IPS DF 19.7 (cell line): ENCODE results near the gene NFIB.

ENCODE experiments used
- DNase-seq: peaks from one replicate; pipeline ENCODE4 v3.0.0-alpha.2; 2013; ENCODE audit warnings: low read depth, low spot score

The NFIB gene

DNA sequence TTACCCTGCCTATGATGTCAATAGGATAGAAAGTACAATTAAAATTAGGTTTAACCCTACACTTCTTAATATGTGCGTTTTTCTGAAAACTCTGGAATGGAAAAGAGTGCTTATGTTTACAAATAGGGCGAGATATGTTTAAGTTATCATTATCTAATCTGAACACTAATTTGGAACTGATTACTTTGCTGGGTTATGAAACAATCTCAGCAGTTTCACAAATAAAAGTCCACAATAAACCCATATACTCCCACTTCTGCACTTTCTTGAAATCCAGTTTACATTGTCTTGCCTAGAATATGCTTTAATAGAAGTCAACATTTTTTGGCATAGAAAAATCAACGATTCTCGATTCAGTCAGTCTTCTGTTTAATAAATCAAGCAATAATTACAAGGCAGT, 236.3 kb downstream of the NFIB start:
- DNase-seq, result no peak

GRCh38 chr9:14075218-14075617, 238.7 kb downstream of the NFIB start:
- no peak for DNase-seq

DNA sequence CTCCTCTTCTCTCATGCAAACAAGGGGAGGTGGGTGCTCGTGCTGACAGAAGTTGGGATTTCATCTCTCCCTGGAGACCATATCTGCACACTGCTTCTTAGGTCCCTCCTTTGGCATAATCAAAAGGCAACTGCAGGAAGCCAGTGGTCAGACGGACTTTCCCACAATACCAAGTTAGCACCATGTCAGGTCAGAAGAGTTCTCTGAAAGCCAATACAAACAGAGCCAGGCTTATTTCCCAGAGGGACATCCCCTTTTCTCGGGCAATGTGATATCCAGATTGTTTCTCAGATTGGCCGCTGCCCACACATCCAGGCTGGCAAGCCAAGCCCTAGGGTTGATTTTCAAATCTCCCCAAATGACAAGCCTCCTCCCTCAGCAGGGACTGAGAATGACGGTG, 241.1 kb downstream of the NFIB start:
- no peak for DNase-seq

GRCh38 chr9:14071484-14071883, 242.5 kb downstream of the NFIB start:
- no peak for DNase-seq

DNA sequence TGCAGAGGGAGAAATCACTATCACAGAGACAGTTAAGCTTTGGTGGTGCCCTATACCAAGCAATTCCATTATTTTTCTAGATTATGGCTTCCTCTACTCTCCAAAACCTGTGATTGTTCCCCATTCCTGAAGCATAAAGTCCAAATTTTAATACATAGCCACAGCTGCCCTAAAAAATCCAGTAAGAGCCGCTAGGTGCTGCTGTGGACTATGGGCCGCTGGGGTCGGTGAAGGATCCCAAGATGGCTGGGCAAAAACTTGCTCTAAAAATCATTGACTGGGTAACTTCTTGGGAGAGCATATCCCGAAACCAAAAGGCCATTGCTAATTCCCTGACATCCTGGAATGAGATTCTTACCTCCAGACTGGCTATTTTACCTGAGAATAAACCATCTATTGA, 245.3 kb downstream of the NFIB start:
- DNase-seq, result no peak

DNA sequence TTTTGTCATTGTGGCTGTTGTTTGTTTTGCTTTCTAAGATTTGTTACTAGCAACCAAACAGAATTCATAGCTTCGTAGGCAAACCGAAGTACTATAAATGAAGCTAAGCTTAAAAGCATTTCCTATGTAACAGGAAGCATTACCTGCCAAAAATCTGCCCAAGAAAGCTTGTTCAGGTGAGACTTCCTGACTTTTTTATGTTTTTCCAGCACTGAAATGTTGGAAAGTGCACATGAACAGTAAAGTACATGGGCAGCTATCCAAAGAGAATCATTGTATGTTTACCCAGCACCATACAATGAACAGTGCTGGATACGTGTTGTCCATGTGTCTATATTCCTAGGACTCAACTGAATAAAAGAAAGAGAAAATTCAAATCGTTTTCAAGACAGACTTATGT, 247.1 kb downstream of the NFIB start:
- DNase-seq, result no peak

GRCh38 chr9:14066032-14066431, 247.9 kb downstream of the NFIB start:
- DNase-seq, result no peak

GRCh38 chr9:14064940-14065339, 249.0 kb downstream of the NFIB start:
- DNase-seq, result no peak

- DNase-seq, result no peak
These were observed 250.2 kb downstream of the NFIB start for GRCh38 chr9:14063756-14064155.

- no peak for DNase-seq
These were observed 251.2 kb downstream of the NFIB start for GRCh38 chr9:14062586-14063221.

DNA sequence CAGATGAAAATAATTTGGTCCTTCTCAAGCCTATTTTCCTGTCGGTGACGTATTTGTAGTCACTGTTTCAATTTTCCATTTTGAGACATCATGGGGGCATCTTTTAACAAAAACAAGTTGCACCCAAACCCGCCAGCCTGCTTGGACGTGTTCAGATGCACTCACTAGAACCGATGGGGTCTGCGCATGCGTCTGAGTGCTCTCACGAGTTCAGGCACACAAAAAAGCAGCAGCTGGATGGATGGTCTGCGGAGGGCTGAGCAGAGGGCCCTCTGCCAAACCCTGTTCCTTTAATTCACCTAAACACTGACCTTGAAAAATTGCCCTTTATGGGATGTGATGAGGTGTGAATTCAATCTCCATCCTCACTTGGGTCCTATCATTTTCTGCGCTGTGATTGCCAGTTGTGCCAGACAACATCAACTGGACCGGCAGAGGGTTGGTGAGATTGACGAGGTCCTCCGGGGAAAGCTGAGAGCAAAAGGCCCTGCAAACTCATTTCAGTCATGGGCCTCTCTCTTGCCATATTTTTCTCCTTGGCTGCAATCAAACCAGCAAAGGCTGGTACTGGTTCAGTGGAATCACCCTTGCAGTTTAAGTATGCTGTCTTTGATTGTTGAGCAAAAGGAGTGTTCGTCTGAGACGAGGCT, 251.9 kb downstream of the NFIB start:
- DNase-seq, result no peak

DNA sequence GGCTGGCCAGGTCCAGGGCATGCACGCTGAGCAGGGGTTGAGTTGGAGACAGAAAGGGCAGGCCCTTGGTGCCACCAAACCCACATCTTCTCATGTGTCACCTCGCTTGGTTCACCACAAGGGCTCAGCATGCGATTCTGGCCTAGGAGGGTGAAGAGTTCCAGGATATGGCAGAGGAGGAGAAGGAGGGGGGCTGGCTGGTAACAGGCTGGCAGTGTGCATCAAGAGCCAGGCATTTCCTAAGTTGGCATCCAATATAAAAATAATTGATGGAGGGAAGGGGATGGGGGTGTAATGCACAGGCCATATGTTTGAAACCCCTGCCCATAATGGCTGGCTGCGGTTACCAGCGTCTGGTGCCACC, 255.6 kb downstream of the NFIB start:
- DNase-seq, result no peak

DNA sequence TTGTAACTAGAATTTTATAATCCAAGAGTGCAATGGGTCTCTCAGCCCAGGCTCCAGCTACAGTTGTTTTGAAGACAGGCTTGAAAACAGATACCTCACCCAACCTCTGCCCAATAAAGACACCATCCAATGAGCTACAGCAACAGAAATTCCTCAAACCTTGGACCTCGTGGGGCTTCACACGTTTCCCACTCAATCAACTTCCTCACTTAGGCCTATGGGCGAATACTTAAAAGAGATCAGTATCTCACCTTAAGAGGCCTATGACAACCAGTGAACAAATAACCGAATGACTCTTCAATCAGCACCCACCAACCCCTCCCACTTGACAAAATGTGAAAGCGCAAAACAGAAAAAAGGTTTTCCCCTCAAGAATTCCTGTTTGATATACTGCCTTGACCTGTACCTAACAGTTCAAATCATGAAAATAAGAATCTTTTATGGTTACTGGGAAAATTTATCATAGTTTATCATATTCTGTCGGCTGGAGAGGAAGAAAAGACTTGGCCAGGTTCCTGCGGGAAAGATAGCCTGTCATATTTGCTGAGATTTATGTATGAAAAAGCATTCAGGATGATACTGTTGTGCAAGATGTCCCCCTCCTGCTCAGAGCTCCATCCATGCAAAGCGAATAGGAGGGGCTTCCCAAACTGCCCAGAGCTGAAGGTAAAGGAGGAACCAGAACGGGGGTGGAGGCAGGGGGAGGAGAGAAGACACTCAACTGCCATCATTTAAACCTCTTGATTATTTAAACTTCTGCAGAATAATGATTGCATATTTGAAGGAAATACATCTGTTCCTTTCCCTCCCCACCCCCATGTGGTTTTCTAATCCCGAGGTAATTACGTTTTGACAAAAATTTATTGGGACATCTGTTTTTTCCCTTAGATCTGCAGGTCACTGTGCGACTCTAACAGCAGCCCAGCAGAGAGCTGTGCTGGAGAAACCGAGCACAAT, 256.3 kb downstream of the NFIB start:
- no peak for DNase-seq

DNA sequence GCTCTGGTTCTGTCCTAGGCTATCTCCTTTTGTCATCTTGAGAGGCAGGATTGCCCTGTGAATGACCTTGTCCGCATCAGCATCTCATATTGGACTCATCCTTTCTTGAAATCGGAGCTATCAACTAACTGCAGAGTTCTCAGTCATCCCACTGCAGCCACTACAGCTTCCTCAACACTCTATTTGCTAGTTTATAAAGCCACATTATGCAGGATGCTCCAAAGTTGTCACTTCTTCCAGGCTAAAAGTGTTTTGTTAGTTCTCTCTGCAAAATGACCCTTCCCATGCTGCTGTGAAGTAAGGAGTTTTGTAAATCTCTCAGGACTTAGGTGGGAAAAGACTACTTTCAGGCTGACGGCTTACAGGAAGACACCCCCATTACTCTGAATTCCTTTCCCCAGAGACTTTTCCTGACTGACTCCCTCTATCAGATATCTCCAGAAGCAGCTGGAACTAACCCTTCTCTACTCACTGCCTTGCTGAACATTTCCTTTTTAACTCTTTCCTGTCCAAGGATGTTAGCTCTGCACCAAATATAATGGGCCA, 257.6 kb downstream of the NFIB start:
- DNase-seq, result no peak

DNA sequence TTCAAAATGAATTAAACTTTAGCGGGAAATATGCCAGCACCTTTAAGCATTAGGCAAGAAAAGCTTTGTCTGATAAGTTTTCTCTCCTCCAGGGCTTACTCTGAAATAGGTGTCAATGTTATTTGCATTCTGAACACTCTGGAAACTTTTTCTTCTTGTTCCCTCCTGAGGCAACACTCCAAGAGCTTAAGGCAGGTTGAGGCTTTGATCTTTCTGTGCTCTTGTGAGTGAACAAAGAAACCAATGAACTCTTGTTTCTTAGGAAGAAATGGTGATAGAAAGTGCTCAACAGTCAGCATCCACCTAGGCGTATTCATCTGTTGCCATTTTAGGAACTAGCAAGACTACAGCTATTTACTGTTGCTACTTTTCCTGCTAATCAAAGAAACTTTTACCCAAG, 259.8 kb downstream of the NFIB start:
- no peak for DNase-seq

DNA sequence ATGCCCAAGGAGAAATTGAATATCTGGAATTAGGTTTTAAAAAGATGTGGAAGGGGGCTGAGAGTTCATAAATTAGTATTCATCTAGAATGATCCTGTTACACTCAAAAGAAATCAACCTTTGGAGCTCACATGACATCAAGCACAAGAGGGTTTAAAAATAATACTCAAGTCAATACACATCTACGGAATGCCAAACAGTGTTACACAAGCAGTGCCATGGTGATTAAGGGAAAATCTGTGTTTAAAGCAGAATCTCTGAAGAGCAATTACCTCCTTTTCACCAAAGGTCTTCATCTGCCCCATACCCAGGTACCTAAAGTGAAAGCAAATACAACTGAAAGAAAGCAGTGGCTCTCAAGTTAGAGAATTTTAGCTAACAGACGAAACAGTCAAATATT, 261.6 kb downstream of the NFIB start:
- DNase-seq, result no peak

DNA sequence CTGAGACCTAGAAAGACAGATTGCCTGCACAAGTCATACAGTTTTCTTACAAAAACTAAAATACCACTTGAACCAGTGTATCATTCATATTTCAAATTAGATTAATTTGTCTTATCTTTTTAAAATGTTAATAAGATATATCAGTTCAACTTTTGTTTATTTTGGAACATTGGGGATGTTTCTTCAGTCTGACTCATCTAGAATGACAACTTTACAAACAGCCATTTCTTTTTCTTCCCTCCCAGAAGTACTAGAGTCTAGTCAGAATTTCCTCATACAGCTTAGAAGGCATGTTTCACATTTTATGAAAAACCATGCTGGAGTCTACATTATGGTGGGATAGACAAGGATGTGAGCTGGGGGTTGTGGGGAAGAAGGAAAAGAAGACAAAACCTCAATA, 262.5 kb downstream of the NFIB start:
- no peak for DNase-seq

GRCh38 chr9:14043483-14043882, 270.5 kb downstream of the NFIB start:
- DNase-seq, result no peak

DNA sequence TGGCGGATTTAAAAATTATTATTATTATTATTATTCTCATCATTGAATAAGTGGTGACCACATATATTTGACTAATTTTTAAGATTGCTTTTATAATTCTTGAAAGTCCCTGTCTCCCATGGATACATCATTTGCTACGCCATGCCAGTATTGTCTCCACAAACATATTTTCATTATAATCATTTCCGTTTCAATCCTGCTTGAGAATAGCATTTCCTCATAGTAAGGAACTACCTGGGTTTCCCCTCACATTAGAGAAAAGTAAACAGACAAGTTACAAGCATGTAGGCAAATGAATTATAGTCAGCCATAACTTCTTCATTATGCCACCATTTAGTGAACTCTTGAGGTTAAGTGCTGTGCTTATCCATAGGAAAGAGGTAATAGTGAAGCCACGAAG, 276.6 kb downstream of the NFIB start:
- DNase-seq, result no peak

DNA sequence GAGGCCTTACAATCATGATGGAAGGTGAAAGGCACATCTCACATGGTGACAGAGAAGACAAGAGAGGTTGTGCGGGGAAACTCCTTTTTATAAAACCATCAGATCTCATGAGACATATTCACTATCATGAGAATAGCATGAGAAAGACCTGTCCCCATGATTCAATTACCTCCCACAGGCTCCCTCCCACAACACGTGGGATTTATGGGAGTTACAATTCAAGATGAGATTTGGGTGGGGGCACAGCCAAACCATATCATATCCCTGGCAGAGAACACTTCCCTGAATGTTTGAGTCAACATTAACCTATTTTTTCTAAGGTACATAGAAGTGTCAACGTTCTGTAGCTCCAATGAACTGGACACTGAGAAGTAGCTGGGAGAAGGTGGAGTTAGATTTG, 280.9 kb downstream of the NFIB start:
- DNase-seq, result no peak
